Gastroesophageal sphincter (tissue), 3 donors: ENCODE data around the gene TBC1D25.

Experiments
- CTCF ChIP-seq, 4 experiments: fragments of 200-600 bp in 2 of 4; fragments of 450-650 bp in 2 of 4; sonication (generic) in 1 of 4; IDR thresholded peaks; one replicate each; pipeline ENCODE4 v1.5.1; 2017 to 2019; ENCODE audit warnings: antibody characterized with exemption in 4 of 4, mild to moderate bottlenecking in 2 of 4, moderate library complexity in 2 of 4
- EP300 ChIP-seq: sonication (generic); formaldehyde crosslinking; IDR thresholded peaks from one replicate; pipeline ENCODE4 v1.6.1; 2017; ENCODE audit warnings: antibody characterized with exemption, mild to moderate bottlenecking
- POLR2A ChIP-seq, 2 donors: fragments of 450-650 bp; IDR thresholded peaks; one replicate each; pipeline ENCODE4 v1.6.1; 2017; ENCODE audit warnings: antibody characterized with exemption in 2 of 2, mild to moderate bottlenecking in 2 of 2, moderate library complexity in 1 of 2
- POLR2AphosphoS5 ChIP-seq: sonication (generic); formaldehyde crosslinking; IDR thresholded peaks from one replicate; pipeline ENCODE4 v1.6.1; 2017; ENCODE audit warnings: antibody characterized with exemption

DNA sequence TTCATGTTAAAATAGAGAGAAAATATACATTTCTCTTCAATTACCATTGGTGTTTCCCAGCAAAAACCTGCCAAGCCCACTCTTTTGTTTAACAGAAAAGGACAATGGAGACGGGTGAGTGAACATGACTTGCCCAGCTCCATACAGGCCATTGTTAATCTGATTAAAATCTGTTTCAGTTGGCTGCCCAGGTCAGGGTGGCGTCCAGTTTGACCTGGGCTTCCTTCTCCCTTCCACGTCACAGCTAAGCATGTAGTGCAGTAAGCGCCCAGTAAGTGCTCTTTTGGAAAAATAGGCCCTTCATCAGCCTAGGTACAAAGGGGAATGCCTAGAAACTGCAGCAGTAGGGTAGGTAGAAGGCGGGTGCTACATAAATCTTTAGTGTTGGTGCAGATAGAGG is 32.3 kb upstream of the TBC1D25 start:
- no peak for TF ChIP-seq CTCF (IDR thresholded peaks at IDR 0.05)
- no peak for TF ChIP-seq POLR2A (IDR thresholded peaks at IDR 0.05)
- TF ChIP-seq EP300: no peak
- no peak for TF ChIP-seq POLR2AphosphoS5
